Epithelial cell of proximal tubule (primary cell): ENCODE measurements around the gene LRMDA. TPM values are rescaled to one million over a fixed set of nuclear protein-coding genes. Genes with fewer than 3 reads are reported as not detected.
A peak's percentile ranks its signal among the peaks of the same experiment; 100 is the strongest.

Experiments
- DNase-seq: peaks from one replicate; pipeline ENCODE4 v3.0.0-alpha.2; 2011; ENCODE audit warnings: low read depth
- H3K4me3 ChIP-seq: 2 replicates; pipeline ENCODE4 v1.5.1; 2011; ENCODE audit warnings: low read depth, mild to moderate bottlenecking, low read length
- CTCF ChIP-seq: conservative IDR thresholded peaks from 2 replicates; pipeline ENCODE4 v1.5.1; 2012; ENCODE audit warnings: low read depth, mild to moderate bottlenecking, low read length
- total RNA-seq: library from RNA; depleted of rRNA; stranded (reverse); fragments of >200 nt; gene quantifications from 2 replicates; pipeline ENCODE4 v1.2.3, GENCODE V29; 2015

The LRMDA gene
- total RNA-seq, 1 donor from 2014 or later, result 0.75 TPM

- peak overlapping the region; percentile 99 for H3K4me3 ChIP-seq
- peak; percentile 70 for TF ChIP-seq CTCF
- DNase-seq, result no peak
Measured at GRCh38 chr10:75395066-75395931, 36.1 kb upstream of the LRMDA start.

- H3K4me3 ChIP-seq, result peak overlapping the region; percentile 99
- TF ChIP-seq CTCF, result no peak
- no peak for DNase-seq
Measured at GRCh38 chr10:75395932-75396630, 35.3 kb upstream of the LRMDA start.

GRCh38 chr10:75396631-75397495, 34.6 kb upstream of the LRMDA start:
- no peak for DNase-seq
- no peak for TF ChIP-seq CTCF

GRCh38 chr10:75397496-75398199, 33.8 kb upstream of the LRMDA start:
- peak overlapping the region; percentile 99 for H3K4me3 ChIP-seq
- no peak for TF ChIP-seq CTCF
- DNase-seq, result no peak

More at GRCh38 chr10:75396631-75397495, 34.6 kb upstream of the LRMDA start:
- H3K4me3 ChIP-seq, result peak overlapping the region; percentile 99

- TF ChIP-seq CTCF, result no peak
- H3K4me3 ChIP-seq, result peak overlapping the region; percentile 99
- DNase-seq, result no peak
Measured at GRCh38 chr10:75398200-75398691, 33.2 kb upstream of the LRMDA start.
